NOMO-1 (cell line): ENCODE results near the gene HOXA13.

Source experiments
- DNase-seq, 2 experiments: peaks; one replicate each; lab custom pipeline; 2025; ENCODE audit not compliant: unreplicated experiment in 2 of 2; lab: John Stamatoyannopoulos, UW

Gene HOXA13

DNA sequence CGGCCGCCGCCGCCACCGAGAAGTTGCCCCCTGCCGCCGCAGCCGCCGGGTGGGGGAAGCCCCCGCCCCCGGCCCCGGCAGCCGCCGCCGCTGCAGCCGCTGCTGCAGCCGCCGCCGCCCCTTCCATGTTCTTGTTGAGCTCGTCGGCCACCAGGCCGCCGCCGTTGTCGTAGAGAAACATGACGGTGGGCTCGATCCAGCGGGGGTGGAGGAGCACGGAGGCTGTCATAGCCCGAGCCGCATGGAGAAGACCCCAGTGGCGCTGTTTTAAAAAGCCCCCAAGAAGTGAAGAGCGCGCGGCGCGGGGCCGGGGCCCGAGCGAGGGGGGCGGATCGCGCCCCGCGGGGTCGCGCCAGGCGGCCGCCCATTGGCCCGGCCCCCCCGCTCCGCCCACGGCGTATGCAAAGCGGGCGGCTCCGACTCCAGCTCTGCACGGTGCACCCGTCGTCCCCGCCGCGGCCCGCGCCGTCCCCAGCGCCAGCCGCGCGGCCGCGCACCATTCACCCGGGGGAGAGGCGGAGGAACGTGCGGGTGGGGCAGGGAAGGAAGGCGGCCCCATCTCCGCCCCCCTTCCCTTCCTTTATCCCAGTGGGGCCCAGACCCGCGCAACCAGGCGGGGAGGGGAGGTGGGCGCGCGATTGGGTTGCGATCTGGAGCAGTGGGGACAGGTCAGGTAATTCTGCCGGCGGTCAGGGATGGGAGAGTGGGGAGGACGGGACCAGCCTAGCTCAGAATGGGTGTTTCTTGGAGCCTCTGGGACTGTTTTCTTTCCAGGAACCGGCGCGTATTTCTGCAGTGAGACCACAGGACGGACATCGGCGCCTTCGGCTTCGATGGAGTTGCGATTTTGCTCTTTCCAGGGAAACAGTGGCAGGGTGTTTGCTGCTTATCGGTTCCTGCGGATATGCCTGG is at the start of gene HOXA13:
Gene HOXA13 (minus strand): TSS at position 243 of the 912 bp plus-strand sequence. CDS start 14 bp downstream, at position 229.
- peak; percentile 45 to 53 for DNase-seq

DNA sequence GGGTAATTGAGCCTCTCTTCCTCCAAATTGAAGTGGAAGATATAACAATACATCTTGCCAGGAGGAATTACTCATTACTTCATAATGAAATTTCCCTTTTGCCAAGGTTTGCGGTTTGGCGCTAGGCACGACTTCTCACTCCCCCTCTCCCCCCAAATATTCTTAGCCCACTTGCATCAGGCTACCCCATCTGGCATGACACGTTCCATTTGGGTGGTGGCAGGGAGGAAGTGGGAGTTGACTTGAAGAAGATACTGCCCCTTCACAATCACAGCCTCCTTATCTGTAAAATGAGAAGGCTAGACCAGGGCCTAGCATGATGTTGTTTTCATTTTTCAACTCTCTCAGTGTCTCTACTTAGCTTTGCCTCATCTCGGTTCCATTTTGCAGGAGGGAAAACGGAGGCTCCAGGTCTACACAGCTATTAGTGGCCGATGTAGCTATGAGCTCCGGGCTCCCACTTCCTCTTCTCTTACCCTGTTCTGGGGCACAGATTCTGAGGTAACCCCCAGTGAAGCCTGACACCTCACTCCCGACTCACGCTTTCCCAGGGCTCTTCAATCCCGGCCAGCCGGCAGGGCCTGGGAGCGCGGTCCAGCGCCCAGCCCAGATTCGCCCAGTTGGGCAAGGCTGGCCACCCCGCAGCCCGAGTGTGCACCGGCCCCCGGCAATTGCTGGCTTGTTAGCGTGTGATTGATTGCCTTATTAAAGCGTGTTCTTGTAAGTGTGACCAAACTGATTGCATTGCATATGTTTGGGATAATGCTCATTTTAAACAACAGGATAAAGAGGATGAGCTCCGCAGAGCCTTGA is 49.2 kb upstream of the HOXA13 start:
- no peak for DNase-seq

DNA sequence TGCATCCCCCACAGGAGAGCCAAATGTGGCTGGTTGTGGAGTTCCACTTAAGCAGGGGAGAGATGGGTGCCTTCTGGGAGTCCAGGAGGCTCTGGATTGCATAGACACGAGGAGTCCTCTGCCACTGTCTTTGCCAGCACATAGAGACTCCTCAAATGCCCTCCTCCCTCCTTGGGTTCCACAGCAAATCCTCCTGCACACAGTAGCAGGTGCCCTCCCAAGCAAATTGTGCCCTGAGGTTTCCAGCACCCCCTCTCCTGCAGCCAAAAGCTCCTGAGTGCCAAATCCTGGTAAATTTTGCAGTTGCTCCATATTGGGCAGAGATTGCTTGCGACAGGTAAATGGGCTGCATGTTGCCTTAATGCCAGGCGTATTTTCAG is 48.5 kb upstream of the HOXA13 start:
- no peak for DNase-seq

DNA sequence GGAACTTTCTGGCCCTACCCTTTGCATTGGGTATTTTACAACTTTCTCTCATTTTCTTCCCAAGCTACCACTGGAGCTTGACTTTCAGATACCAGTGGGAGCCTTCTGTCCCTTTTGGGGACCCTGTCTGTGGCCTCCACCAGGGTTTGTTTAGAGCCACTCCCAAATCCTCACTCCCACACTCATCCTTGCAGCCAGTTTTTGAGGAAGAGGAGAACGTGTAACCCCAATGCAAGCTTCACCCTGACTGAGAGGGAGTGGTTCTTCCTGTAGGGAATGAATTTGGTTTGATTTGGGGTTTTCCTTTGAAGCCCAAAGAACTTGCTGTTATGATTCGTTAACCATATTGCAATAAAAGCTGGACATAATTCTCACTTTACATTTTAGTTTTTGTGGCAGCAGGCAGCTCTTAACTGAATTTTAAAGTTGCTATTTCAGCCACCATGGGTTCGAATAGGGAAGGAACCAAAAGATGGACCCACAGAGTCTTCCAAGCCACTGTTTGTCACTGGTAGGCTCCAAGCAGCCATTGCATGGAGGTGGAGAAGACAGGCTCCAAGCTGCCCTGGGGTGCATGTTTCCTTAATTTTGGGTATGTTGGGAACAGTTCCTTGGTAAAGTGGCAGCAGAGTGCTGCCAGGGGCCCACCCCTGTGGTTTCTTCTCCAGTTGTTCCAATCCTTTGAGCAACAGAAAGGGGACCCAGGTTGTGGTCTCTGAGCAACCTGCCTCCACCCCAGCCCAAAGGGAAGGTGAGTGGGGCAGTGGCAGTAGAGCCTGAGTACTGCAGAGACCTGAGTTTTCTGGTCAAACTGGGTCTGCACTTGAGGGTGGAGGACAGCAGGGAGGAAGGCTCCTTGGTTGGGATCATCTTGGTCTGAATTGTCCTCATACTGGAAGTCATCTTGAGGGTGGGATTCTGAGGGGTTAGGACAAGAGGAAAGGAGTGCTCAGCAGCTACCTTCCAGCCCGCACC is 47.8 kb upstream of the HOXA13 start:
- no peak for DNase-seq

DNA sequence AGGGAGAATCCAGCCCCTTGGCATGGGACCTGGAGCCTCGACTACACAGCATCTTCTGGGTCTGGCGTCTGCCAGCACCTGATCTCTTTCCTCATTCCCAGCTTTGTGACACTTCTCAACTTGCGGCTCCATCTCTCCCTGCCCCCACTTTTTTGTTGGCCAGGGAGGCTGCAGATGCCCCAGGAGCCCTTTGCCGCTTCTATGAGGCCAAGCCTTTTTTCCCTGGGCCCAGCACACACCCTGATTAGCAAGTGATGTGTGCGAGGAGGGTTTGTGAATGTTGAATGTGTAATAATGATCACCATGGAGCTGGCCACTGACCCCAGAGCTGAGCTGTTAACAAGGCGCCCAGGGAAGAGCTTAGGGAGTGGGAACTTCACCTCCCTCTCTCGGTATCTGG is 47.1 kb upstream of the HOXA13 start:
- no peak for DNase-seq

DNA sequence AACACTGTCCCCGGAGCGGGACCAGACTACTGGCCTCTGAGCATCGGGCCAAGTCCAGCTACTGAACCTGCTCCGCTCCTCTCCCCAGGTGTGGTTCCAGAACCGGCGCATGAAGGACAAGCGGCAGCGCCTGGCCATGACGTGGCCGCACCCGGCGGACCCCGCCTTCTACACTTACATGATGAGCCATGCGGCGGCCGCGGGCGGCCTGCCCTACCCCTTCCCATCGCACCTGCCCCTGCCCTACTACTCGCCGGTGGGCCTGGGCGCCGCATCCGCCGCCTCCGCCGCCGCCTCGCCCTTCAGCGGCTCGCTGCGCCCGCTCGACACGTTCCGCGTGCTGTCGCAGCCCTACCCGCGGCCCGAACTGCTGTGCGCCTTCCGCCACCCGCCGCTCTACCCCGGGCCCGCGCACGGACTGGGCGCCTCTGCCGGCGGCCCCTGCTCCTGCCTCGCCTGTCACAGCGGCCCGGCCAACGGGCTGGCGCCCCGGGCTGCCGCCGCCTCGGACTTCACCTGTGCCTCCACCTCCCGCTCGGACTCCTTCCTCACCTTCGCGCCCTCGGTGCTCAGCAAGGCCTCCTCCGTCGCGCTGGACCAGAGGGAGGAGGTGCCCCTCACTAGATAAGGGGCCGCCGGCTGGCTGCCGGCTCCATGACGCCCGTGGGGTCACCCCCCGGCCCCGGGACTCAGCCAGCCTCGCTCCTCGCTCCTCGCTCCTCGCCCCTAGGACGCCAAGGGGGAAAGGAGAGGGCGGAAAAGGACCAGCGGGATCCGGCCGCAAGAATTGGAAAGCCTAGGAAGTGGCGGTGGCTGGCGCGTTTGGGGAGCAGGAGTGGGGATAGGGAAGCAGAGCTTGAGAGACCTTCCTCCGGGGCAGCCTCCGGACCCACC is 46.2 kb upstream of the HOXA13 start:
- peak in 1 of 2 experiments; percentile 41 for DNase-seq

DNA sequence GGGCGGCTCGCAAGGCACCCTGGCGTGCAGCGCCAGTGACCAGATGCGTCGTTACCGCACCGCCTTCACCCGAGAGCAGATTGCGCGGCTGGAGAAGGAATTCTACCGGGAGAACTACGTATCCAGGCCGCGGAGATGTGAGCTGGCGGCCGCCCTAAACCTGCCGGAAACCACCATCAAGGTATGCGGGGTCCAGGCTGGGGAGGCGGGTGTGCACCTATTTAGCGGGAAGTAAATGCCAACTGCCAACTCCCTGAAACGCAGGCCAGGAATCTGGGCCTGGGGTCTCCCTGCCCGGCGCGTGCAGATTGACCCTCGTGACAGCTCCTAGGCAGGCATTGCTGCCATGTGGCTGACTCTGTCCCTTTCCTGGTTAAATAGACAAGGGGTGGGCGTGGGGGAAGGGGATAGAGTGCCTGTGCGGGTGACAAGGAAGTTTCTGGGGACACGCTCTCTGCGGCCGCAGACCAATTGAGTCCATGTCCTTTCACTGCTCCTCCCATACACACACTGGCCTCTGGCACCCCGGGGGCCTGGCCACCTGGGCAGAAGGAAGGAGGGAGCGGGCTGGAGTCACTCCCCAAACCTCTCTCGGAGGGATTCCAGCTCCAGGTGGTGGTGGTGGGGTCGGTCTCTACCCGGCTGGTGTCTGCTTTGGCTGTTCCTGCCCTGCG is 45.4 kb upstream of the HOXA13 start:
- DNase-seq, result no peak

DNA sequence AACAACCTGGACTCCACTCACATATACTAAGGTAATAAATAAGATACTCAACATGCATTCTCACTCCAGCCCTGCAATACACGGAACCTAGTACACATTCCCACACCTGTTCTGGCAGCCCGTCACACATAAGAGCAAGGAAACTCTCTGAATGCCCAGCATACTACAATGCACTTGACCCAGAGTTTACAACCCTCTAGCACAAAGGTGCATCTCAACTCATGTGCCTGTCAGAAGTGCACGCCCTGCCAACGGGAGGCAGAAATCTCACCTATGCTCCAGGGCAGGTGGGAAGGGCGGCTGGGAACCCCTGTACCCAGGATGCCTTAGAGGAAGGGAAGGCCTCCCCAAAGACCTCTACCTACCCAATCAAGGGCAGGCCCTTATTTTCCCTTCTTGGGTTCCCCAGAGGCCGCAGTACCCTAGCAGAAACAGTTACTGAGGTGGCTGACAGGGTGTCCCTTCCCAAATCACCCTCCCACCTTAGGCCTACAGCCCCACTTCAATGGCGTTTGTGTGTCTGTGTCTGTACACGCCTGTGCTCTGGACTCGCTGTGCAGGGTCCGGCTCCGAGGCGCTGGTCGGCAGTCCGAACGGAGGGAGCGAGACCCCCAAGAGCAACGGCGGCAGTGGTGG is 44.7 kb upstream of the HOXA13 start:
- no peak for DNase-seq

DNA sequence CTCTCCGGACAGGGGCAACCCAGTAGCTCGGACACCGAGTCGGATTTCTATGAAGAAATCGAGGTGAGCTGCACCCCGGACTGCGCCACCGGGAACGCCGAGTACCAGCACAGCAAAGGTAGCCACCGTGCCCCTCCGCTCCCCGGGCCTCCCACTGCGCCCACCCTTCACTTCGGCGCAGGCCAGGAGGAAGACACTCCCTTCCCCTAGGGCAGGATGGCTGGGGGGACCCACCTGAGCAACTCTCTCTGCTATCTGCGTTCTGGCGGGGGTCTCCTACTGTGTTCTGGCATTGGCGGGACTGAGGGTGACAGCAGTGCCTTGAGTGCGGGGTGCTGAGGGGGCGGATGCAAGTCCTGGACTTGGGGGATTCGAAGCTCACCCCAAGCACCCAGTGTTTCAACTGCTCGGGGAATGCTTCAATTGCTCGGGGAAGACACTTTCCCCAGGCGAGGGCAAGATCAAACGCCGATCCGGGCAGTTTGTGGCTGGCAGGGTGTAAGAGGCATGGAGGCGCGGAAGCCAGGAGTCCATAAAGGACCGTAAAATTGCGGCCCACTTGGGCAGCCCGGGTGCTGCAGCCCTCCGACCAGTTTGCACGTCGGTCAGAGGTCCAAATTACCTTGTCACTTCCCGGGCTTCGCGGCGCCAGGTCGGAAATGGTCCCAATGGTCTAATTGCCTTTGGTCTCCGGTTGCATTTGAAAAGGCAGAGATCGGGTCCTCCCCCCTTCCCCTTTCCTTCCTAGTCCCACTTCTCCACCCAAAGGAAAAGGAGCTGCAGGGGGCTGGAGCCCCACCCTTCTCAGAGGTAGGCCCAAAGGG is 43.7 kb upstream of the HOXA13 start:
- no peak for DNase-seq

DNA sequence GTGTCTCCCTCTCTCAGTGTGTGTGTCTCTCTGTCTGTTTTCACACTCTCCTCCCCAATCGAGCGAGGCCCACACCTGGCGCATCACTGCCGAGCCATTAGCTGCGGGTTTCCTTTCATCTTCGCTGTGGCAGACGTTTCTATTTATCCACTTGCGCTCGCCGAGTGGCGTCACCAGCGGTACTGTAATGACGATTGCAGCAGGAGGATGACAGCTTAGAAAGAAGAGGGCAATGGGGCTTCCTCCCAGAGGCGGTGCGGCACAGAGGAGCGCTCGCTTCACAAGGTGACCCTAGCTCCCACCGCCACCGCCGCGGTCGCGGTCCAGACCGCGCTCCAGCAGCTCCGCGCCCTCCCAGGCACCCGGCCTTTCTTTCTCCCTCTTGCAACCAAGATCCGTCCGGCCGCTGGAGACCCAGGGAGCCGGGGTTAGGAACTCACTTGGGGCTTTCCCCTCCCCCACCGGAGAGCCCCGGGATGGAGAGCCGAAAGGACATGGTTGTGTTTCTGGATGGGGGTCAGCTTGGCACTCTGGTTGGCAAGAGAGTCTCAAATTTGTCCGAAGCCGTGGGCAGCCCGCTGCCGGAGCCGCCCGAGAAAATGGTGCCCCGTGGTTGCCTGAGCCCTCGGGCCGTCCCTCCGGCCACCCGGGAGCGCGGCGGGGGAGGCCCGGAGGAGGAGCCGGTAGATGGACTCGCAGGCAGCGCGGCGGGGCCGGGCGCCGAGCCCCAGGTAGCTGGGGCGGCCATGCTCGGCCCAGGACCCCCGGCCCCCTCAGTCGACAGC is 42.9 kb upstream of the HOXA13 start, which contains the start of gene EVX1:
Gene EVX1 (plus strand): TSS at position 248 of the 785 bp plus-strand sequence. CDS start 229 bp downstream, at position 477.
- no peak for DNase-seq

DNA sequence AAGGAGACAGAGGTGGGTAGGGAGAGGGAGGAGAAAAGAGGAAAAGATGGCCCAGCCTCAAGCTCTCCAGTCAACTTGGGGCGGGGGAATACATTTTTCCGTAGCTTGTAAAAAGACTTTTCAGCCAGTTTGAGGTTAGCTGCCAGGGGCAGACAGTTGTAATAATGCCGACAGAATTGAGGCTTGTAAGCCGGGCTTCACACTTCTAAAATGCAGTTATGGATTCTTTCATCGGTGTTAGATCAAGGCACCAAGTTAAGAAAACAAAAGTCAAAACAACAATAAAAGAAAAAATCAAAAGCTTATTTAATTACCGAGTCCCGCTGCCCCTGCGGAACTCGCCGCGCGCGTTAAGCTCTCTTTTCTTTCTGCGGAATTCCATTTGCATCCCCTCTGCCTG is 42.3 kb upstream of the HOXA13 start:
- DNase-seq, result no peak

DNA sequence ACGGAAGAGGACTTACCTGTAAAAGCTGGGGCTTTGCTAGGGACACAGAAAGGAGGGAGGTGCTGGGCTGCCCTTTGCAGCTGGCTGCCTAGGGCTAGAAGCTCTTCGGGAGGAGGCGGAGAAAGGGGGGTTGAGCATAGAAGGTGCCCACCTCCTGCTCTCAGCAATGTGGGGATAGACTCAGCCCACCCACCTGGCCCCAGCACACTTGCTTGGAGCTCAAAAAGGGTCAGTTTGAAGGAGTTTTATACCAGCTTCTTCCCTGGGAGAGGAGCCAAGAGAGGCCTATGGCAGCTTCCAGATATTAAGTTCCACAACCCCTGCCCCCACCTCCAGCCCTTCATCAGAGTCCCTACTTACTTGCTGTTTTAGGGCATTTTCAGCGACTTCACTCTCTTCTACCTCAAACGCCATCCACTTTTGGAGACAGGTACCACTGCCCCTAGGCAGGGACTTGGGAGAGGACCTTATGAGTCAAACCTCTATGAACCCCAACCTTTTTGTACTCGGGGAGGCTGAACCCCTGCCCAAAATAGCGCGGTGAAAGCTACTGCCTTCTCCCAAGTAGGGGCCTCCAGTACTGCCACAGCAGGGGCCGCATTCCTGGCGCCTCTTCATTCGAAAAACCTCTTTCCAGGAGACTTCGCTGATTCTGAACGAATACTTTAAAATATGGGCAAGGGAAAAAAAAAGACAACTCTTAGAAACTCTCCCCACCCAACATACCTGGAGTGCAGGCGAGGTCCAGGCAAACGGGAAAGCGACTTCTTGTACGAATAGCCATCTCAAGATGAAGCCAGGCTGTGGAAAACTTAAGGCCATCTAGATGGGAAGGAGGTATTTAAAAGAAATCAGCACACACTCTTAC is 41.5 kb upstream of the HOXA13 start:
- no peak for DNase-seq

DNA sequence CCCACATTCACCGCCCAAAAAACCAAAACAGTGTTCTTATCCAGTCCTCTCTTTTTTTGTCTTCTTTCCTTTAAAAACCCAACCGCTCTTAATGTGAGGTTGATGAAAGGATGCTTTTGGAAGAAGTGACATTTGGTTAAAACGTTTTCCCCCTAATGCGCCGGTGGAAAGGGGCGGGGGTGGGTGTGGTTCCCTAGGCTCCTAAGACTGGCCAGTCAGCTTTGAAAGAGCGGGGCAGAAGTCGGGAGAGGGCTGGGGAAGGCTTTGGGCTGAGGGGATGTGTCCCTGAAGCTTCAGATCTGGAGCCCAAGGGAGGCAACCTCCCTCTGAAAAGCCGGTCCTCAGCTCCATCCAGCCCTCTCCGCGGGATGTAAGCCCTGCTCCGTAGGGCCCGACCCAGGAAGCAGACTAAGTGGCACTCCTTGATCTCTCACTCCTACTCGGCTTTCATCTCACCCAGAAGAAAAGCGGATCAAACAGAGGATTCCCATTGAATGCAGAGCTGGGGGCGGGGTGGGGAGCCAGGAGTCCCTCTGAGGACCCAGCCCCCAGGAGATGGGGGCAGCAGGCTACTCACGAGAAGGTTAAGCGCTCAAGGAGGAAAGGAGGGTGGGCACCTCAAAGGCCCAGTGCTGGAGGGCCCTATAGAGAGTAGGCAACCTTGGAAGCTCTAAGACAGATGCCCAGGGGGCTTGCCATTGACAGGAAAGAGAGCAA is 40.3 kb upstream of the HOXA13 start:
- DNase-seq, result no peak

DNA sequence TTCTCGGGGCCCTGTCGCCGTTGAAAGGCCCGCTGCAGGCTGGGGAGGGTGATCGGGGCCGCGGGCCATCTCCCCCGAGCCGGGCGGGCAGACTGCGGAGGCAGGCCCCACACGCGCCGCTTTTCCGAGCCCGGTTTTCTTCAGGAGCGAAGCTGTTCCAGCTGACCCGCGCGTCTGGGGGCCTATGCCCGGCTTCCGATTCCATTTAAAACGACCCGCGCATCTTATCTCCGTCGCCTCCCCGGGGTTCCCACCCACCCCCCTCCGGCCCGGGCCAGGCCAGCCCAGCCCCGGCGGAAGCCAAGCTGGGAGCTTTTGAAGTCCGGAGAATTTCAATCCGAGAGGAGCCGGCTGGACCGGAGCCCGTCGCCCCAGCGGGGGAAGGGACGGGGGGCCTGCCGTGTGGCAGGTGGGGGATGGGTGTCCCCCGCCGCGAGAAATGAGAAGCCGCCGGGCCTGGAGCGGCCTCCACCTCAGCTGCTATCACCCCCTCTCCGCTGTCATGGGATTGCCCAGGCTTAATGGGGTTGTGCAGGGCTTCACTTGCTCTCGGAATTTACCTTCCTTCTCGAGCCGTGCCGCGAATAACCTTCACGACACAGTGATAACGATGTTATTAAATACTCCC is 39.6 kb upstream of the HOXA13 start:
- no peak for DNase-seq

DNA sequence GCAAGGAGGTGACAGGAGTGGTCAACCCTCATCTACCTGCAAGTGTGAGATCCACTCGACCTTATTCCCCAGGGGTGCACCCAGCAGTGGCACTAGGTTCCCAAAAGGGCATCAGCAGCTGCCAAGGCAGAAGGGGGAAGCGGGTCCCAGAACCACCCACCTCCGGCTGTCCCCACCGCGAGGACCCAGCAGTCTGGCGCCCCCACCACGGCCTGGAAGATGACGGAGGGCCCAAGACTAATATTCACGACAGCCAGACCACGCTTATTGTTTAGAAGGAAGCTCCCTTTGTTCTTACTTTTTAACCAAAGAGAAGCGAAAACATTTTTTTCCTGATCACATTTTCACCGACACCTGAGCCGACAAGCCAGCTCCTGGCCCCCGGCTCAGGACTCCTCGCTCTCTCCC is 39.1 kb upstream of the HOXA13 start:
- no peak for DNase-seq
